HG03378 (cell line): Measurements from ENCODE around the gene PDSS2.

ENCODE experiments used
- ATAC-seq: cut with Tn5 transposase; IDR thresholded peaks from one replicate; pipeline ENCODE4 v1.9.1; 2021; ENCODE audit warnings: mild to moderate bottlenecking, moderate library complexity; ENCODE audit not compliant: unreplicated experiment

Gene PDSS2, protein sequence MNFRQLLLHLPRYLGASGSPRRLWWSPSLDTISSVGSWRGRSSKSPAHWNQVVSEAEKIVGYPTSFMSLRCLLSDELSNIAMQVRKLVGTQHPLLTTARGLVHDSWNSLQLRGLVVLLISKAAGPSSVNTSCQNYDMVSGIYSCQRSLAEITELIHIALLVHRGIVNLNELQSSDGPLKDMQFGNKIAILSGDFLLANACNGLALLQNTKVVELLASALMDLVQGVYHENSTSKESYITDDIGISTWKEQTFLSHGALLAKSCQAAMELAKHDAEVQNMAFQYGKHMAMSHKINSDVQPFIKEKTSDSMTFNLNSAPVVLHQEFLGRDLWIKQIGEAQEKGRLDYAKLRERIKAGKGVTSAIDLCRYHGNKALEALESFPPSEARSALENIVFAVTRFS

DNA sequence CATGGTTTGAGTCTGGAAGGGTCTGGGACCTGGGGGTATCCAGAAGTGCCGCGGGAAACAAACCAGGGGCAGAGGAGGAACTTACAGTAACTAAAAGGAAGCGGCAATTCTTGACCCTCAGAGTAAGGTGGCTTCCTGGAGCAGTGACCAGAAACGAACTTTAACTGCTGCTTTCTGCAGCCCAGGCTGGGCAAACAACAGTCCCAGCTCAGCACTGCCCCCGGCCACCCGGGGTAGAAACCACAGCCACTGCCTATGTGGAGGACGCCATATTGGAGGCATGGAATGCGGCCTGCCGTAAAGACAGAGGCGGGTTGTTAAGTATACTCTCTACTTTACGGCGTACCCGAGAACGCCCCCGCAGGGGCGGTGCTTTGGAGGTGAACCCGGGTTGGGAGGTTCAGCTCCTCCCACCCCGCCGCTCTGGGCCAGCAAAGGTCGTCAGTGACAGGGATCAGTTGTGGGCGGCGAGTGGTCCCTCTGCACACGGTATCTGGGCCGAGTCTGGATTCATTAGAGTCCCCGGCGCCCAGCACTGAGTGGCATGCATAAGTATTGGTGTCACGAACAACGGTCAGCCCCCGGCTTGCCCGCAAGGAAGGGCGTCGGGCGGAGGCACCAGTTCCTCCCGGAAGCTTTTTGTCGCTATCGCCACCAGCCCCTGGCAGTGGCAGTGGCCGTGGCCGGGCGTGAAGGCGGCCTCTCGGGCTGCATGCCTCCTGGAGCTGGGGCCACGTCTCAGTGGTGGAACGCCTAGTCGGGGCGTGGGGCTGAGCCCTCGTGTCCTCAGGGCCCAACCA is at the start of gene PDSS2:
TSS of gene PDSS2 (minus strand) at position 282 of the 800 bp plus-strand sequence. CDS start at position 3, 279 bp downstream.
- ATAC-seq: peak; percentile 92

DNA sequence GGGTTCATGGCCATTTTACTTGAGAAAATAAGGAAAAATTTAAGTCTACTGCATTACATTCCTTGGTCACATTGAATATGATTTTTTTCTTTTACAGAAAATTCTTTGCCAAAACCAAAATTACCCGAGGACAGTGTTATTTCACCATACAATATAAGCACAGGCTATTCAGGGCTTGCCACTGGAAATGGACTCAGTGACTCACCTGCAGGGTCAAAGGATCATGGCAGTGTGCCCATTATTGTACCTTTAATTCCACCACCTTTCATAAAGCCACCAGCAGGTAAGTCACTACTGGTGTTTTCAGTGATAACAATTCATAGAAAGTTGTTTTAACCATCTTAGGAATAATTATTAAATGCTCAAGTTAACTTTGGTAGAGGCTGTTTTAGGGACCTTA is 46.8 kb upstream of the PDSS2 start:
- ATAC-seq: no peak

DNA sequence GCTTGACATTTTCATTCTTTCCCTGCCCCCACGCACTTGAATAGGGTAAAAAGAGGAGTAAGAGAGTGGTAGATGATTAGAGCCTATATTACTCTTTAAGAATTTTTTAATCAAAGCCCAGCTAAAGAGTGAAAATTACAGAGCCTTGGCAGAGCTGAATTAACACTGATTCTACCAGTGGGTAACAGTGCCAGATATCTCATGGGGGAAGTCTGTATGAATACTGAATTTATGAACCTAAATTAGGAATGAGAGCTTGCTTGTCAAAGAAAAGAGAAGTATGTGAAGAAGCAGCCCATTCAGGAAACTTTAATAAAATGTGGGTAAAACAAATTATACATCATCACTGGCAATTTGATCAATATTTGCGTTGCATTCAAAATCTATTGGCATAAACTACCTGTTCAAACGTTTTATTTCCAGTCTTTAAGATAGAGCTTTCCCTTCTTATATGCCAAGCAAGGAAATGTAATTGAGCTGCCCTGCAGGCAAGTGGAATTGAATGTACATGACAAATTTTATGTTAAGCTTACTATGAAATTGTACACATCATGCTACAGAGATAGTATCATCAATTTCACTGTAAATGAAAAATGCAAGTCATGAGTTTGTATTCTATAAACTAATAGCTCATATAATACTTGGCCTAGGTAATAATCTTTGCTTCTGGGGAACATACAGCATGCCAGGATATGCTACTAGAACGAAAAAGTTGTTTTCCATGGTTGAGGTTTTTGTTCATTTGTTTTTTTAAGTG is 45.1 kb upstream of the PDSS2 start:
- ATAC-seq: no peak

DNA sequence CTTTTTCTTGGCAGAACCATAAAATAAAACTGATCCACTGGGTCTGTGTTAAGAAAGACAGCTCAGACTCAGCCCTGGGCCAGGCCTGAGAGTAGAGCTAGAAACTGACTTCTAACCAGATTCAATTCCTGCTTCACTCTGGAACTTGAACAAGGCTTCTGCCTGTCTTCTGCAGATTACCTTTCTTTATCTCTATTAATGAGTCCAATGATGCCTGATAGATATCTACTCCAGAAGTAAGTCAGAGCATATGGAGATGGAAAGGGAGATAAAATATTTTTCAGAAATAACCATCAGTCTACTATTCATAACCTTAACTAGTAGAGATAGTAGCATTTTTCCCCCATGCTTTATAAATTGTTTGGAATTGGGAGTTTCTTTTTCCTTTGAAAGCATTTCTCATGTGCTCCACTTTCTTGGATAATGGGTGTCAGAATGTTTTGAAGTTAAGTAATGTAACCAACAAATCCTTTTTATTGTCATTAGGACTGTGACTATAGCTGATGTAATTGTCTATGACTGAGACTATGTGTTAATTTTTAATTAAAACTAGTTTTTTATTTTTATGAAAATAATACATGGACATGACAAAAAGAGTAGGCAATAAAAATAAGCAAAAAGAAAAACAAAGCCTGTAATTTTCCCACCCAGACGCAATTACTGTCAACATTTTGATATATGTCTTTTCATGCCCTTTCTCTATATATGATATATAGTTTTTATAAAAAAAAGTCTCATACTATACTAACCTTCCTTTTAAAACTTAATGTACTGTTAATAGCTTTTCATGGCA is 37.7 kb upstream of the PDSS2 start:
- ATAC-seq: no peak

DNA sequence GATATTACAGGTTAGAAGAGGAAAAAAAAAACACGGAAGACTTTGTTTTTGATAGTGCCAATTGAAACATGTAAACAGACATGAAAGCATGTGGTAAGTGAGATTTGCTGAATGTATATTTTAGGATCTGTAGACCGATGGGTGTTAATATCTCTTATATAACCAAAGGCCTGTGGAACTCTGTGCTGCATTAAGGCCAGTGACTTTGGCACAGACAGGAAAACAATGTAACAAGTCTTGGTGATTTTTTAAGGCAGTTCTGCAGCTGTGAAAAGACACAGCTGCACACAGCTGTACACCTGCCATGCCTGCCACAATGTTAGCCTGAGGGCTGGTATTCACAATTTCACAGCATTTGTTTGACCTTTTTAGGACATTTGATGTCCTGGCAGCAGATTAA is 36.6 kb upstream of the PDSS2 start:
- ATAC-seq: no peak

DNA sequence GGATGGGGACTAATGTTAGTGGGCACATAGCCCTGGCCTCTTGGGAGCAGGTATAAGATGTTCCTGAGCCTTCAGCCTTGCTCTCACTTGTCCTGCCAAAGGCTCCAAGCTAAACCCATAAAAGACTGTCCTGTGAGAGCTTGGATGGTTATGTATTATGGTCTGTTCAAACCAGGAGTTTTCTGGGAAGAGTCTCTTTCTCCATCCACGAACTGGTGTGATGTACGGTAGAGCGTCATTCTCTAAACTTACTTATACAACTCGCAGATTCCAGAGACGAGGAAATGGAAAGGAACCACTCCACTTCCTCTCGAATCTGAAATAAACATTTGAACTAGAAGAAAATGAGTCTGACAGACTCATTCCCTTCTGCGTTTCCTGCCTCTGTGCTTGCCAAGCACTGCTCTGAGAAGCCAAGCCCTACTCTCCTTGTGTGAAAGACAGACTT is 35.9 kb upstream of the PDSS2 start:
- ATAC-seq: no peak

DNA sequence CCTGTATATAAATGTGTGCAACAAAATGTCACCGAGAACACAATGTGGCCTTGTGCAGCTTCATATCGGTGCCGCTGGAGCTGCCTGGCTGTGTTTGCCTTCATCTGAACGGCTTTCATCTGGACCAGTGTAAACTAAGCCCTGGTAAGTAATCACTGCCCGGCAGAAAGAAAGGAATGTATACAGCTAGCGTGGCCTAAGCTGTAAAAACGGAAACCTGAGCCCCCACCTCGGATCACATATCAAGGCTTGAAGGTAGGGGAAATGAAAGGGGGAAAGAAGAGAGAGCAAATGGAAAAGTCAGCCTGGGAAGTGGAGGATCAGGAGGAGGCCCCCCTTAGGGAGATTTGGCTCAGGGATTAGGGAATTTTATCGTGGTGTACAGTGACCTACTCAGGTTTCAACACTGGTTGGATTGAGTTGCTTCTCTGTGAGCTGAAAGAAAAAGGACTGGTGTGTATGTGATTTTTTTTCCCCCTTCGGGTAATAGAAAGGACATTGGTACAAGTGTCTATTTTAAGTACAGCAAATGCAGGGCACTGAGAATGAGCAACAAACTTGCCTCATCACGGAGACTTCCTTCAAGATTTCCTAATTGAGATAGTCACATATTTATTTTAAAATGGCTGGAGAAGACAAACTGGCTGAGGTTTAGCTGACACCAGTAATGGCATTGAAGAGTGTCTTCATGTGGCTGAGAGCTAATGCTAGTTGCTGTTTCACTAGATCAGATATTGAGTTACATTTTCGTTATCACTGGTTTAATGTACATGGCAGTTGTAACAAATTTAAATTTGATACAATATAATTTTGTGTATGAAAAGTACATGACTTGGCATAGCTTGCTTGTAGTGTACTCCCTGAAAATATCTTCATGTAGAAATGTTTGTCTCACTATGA is 34.0 kb upstream of the PDSS2 start:
- ATAC-seq: no peak

DNA sequence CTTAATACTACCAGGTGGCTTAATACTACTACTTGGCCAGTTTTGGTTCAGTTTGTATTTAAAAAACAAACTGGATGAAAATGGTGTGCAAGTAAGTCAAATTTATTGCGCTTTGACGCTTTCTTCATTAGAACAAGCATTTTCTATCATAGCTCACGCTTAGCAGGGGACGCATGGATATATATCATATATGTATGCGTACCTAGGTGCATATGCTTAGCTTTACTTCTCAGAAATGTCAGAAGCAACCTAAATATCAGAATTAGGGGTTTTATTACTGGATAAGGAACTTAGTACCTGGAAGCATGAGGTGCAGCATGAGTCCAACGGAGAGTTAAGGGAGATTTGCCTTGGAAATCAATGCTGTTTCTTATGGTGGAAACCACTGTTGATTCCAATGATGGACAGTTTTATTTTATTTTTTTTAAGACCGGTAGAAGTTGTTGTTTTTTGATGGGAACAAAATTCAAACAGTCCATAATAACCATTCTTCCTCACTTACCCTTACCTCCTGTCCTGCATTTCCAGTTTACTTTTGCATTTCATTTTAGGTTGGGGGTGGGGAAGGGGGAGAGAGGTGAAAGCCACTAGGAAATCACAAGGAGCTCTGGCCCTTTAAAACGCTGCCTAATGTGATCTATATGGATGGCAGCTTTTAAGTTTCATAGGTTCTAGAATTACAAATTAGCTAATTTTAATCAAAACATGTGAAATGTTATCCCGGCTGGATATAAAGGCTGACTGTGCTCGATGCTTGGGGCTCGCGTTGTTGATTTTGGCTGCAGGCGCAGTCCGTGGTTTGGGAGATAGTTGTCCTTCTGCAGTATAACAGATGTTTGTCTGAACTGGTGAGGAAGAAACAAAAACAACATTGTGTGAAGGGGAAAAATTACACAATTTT is 32.6 kb upstream of the PDSS2 start:
- ATAC-seq: no peak

DNA sequence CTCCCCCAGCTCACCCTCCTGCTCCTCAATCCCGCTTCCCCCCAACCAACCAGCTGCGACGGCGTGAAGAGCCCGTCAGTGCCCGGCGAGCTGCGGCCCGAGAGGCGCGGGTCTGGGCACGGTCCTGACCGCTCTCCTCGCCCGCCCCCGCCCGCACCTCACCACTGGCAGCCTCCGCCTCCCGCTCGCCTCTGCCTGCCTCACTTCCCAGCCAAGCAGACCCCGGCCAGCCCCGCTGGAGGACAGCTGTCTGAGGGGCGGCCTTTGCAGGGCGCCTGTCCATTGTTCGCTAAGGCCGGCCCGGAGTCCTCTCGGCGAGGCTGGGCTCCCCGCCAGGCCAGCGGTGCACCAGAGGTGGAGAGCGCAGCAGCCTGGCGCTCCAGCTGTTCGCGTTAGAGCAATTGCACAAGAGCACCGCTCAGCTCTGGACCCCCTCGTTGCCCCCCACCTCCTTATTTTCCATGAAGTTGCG is 31.8 kb upstream of the PDSS2 start:
- ATAC-seq: no peak

DNA sequence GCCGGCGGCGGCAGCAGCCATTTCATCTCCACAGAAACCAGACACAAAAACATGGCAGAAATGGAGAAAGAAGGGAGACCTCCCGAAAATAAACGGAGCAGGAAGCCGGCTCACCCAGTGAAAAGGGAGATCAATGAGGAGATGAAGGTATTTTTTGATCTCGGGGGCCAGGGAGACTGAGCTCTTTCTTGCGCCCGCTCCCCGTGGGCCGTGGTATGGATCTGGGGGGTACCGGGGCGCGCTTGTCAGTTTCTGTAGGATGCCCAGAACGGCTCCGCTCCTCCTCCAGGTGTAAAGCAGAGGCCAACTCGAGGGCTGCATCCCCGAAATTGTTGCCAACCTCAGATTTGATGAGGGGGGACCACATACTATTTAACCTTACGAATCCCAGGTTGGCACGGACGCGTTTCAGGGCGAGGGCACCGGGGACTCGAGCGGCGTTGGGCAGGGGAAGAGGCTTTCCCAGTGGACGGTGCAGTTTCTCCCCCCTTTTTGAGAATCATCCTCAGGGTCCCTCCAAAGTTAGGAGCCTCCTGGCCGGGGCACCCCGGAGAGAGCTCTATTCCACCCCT is 31.3 kb upstream of the PDSS2 start:
- no peak for ATAC-seq

DNA sequence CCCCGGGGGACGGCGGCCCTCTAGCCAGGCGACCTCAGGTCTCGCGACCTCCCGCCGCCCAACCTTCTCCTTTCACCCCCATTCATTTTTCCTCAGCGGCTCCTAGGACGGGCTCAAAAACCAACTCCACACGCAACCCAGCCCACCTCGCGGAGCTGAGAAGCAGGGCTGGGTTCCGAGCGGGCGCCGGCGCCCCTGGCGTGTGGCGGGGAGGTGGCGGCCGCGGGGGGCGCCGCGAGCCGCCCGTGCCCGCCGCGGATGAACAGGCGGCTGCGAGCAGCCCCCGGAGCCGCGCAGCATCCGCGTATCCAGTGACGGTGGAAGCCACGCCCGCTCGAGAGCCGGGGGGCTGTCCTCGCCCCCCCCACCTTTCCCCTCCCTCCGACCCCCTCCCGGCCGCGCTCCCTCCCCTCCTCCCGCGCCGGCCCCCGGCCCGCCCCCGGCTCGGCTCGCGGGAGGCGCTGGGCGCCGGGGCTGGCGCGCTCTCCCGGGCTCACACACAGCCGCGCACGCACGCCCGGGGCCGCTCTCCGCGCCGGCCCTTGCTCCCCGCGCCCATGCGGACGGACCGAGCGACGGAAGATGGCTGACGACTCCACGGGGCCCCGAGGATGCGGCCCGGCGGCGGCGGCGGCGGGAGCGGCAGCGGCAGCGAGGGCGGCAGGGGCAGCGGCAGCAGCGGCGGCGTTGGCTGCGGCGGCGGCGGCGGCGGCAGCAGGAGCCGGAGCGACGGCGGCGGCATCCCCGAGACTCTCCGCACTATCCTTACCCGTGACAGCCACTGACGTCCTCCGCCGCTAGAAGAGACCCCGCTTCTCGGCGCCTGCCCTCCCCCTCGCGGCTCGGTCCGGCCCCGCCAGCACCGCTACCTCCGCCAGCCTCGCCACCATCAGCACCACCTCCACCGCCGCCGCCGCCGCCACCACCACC is 30.5 kb upstream of the PDSS2 start, which contains the start of gene SOBP:
TSS of gene SOBP (plus strand) at position 482 of the 930 bp plus-strand sequence. CDS start 500 bp downstream, outside the sequence.
- no peak for ATAC-seq

DNA sequence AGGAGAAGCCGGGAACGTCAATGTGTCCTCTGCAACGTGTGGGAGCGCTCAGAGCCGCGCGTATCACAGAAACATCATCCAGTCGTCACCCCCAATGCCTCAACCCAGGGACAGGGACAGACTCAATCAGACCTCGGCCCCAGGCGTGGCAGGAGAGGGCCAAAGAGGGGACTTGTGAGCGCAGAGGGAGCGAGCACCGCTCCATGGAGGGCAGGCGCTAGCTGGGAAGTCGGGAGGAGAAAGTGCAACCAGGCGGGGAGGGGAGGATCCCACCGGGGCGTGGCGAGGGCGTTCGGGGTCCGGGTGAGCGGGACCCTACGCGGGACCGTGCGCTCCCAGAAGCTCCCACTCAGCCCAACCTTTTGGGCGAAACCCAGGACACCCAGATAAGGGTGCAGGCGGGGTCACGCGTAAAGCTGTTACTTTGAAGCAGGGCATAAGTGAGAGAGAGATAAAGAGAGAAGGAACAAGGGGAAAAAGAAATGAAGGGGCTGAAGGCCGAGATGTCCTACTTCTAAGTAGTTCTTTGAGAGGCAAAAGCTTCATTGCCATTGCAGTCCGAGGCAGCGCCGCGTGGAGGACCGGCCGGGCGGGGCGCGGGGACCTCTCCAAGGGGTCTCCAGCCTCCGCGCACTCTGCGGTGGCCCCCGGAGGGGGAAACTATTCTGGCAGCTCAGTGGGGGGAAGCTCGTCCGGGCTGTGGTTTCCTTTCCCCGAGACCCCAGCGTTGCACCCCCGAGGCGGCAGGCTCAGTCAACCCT is 29.7 kb upstream of the PDSS2 start:
- ATAC-seq: no peak

DNA sequence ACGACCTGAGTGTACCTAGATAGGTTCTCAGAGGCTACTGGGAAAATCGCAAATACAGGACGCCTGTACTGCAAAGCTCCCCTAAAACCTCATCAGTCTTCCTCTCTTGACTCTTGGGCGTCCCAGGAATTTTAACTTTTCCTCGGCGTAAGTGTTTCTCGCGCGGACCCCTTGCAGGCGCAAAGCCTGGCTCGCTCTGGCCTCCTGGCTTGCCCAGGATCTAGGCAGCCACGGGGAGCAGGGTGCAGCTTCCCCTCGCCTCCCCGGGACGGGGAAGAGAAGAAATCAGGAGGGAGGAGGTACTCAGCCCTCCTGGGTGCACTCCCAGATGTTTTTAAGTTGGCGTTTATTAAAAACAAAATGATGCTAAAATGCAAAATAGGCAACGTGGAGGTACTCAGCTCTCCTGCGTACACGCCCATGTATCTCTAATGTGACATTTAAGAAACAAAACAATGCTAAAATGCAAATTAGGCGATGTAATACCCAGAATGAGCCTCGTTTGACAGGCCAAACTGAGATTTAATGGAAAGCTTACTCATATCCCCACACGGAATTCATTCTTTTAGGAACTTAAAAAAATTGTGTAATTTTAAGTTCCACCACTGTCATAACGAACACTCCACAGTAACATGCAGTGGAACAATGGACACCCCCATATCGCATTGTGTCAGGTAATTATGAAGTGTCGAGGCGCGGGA is 29.0 kb upstream of the PDSS2 start:
- ATAC-seq: no peak

DNA sequence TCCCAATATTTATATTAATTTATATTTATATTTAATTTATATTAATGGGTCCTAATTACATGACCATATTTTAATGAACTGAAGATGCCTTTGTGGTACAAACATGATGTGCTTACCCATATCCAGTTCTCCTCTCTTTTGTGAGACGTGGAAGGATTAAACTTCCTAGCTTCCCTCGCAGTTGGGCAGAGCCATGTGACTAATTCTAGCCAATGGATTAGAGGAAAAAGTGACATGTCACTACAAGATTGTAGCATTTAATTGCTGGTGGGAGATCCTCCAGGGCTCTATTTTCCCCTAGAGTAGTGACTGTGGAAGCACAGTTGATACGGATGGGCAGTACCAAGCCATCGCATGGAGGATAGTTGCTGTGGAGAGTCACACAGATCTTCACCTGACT is 25.8 kb upstream of the PDSS2 start:
- no peak for ATAC-seq

DNA sequence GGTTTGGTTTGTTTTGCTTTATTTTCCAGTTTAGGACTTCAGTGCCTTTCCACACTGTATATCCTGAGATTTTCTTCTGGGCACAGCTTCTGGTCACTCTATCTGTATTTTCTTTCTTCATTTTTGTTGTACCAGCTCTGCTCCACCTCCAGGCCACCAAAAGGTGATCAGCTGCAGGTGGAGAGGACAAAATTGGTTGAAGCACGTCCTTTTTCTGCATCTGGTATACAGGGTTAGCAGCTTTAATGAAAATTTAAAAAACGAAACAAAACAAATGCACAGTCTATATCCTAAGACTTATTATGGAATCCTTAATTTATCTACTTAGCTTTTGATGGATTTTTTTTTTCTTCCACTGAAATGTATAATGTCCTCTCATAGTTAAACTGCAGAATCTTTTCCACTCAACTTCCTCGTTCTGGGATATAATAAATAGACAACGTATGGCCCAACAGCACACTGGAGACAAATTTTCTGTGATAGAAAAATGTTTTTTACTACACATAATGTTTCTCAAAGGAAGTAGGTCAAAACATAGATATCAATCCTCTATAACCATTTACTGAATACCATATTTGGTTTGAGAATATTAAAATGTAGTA is 19.8 kb upstream of the PDSS2 start:
- no peak for ATAC-seq
